ENCODE measurements around the gene IPPK. TPM values are rescaled to one million over a fixed set of nuclear protein-coding genes. Genes with fewer than 3 reads are reported as not detected.

IPPK gene
- total and polyA plus RNA-seq, 8 donors, result 1.9 to 6.5 (median 3.1) TPM

GRCh38 chr9:92637326-92637725, 32.6 kb downstream of the IPPK start:
- no peaks in the 10 kb centered on the region for H3K9me3 ChIP-seq
- intact Hi-C loops (cut with DNase I), result loop anchor here in 1 of 3 donors (5.0 kb wide), 1 partner anchor 500 kb away; no protein-coding TSS in a partner anchor
- peaks cover 0 to 22% (median 7%) of the 10 kb centered on the region in 3 donors for H3K36me3 ChIP-seq
- TF ChIP-seq CTCF (IDR thresholded peaks at IDR 0.05), result no peak
- H3K4me1 ChIP-seq, result no peaks in the 10 kb centered on the region
- DNase-seq (peak in 1 of 6 donors; percentile 39), FAIRE-seq (no peak), ATAC-seq (no peak)
- no peak overlapping the region for H3K4me3 ChIP-seq
- WGBS, 2 donors, result 89 to 95% methylated on average over 7 of the region's 7 CpGs
- H3K27ac ChIP-seq, result no peak overlapping the region
- H3K27me3 ChIP-seq, result no peaks in the 10 kb centered on the region

GRCh38 chr9:92636627-92637026, 33.3 kb downstream of the IPPK start:
- no peaks in the 10 kb centered on the region for H3K27me3 ChIP-seq
- H3K9me3 ChIP-seq, result no peaks in the 10 kb centered on the region
- no peak for TF ChIP-seq CTCF (IDR thresholded peaks at IDR 0.05)
- ATAC-seq, result no peak
- H3K4me3 ChIP-seq, result no peak overlapping the region
- no peaks in the 10 kb centered on the region for H3K4me1 ChIP-seq
- no peak overlapping the region for H3K27ac ChIP-seq
- intact Hi-C loops (cut with DNase I), result loop anchor here in 1 of 3 donors (5.0 kb wide), 1 partner anchor 499 kb away; no protein-coding TSS in a partner anchor
- no peak for FAIRE-seq
- peak in 1 of 6 donors; percentile 10 for DNase-seq
- WGBS, 2 donors, result 62 to 83% methylated on average over 3 of the region's 3 CpGs
- H3K36me3 ChIP-seq, result peaks cover 0 to 27% (median 9%) of the 10 kb centered on the region in 3 donors

GRCh38 chr9:92635760-92636159, 34.2 kb downstream of the IPPK start:
- DNase-seq, result peak in 1 of 6 donors; percentile 18
- no peak for FAIRE-seq
- intact Hi-C loops (cut with DNase I), result loop anchor here in 1 of 3 donors (5.0 kb wide), 1 partner anchor 498 kb away; no protein-coding TSS in a partner anchor
- Histone ChIP-seq H3K4me3 (no peak overlapping the region), H3K36me3 (peaks cover 0 to 27% (median 9%) of the 10 kb centered on the region in 3 donors), H3K27me3 (no peaks in the 10 kb centered on the region), H3K9me3 (no peaks in the 10 kb centered on the region), H3K4me1 (no peaks in the 10 kb centered on the region), H3K27ac (no peak overlapping the region)
- WGBS, 2 donors, result 92 to 93% methylated on average over 4 of the region's 4 CpGs
- no peak for TF ChIP-seq CTCF (IDR thresholded peaks at IDR 0.05)
- no peak for ATAC-seq

- ATAC-seq (peak; percentile 72 to 97 (median 94)), FAIRE-seq (no peak), DNase-seq (peak; percentile 42 to 84 (median 72))
- WGBS, 2 donors, result 65 to 67% methylated on average over 35 of the region's 35 CpGs
- TF ChIP-seq CTCF (IDR thresholded peaks at IDR 0.05), result peak; percentile 63 to 80 (median 70)
- Histone ChIP-seq H3K27me3 (no peaks in the 10 kb centered on the region), H3K27ac (no peak overlapping the region), H3K9me3 (no peaks in the 10 kb centered on the region), H3K4me3 (no peak overlapping the region), H3K36me3 (peaks cover 0 to 21% (median 9%) of the 10 kb centered on the region in 3 donors), H3K4me1 (no peaks in the 10 kb centered on the region)
- intact Hi-C loops (cut with DNase I), result loop anchor here in 2 of 3 donors (5.0 kb wide), 1 partner anchor 498 kb away; no protein-coding TSS in a partner anchor
Measured at GRCh38 chr9:92634712-92635605, 35.0 kb downstream of the IPPK start.
